OCI-LY1 (cell line): ENCODE measurements around the gene ECSIT.

ENCODE experiments used
- EZH2 ChIP-seq: fragments of 200-600 bp; sonication (generic), shearing (Covaris generic); IDR thresholded peaks from 2 replicates; pipeline ENCODE4 v1.8.0; 2017; ENCODE audit warnings: borderline replicate concordance, mixed run types, mild to moderate bottlenecking, antibody characterized with exemption, low read length, moderate library complexity, mixed read lengths
- TF ChIP-seq, protein P1 (sequence below): fragments of 200-600 bp; sonication (generic), shearing (Covaris generic); IDR thresholded peaks from 2 replicates; pipeline ENCODE4 v1.5.1; 2017; ENCODE audit warnings: mild to moderate bottlenecking, antibody characterized with exemption, low read length, moderate library complexity, mixed read lengths

DNA sequence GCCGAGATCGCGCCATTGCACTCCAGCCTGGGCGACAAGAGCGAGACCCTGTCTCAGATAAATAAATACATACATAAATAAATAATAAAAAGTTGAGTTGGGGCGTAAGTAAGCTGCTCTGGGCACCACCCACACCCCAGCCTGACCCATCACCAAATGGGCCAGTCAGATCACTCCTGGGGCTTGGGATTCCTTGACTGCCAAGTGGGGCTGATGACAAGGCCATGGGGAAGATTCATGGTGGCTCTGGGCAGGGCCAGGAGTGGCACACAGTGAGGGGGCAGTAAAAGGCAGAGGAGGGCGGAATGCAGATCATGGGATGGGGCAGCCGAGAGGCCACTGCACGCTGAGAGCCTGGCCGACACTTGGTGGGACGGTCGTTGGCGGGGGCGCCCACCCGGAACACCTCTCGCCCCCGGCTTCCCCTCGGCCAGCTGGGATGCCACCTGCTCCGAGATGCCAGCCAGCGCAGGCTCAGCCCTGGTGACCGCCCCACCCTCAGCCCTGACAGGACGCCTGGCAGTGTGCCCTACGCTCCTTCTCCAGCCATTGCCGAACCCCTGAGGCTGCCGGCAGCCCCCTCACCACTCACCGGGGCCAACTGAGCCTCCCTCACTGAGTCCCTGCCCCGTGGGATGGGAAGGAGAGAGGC, 34.2 kb downstream of the ECSIT start:
- TF ChIP-seq, protein P1, sequence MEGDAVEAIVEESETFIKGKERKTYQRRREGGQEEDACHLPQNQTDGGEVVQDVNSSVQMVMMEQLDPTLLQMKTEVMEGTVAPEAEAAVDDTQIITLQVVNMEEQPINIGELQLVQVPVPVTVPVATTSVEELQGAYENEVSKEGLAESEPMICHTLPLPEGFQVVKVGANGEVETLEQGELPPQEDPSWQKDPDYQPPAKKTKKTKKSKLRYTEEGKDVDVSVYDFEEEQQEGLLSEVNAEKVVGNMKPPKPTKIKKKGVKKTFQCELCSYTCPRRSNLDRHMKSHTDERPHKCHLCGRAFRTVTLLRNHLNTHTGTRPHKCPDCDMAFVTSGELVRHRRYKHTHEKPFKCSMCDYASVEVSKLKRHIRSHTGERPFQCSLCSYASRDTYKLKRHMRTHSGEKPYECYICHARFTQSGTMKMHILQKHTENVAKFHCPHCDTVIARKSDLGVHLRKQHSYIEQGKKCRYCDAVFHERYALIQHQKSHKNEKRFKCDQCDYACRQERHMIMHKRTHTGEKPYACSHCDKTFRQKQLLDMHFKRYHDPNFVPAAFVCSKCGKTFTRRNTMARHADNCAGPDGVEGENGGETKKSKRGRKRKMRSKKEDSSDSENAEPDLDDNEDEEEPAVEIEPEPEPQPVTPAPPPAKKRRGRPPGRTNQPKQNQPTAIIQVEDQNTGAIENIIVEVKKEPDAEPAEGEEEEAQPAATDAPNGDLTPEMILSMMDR: no peak
- no peak for TF ChIP-seq EZH2
